Measurements from ENCODE around the gene NEK4. TPM values are rescaled to one million over a fixed set of nuclear protein-coding genes. Genes with fewer than 3 reads are reported as not detected.

Gene NEK4
- total RNA-seq, 1 experiment from 2014 or later, result 22.0 TPM

DNA sequence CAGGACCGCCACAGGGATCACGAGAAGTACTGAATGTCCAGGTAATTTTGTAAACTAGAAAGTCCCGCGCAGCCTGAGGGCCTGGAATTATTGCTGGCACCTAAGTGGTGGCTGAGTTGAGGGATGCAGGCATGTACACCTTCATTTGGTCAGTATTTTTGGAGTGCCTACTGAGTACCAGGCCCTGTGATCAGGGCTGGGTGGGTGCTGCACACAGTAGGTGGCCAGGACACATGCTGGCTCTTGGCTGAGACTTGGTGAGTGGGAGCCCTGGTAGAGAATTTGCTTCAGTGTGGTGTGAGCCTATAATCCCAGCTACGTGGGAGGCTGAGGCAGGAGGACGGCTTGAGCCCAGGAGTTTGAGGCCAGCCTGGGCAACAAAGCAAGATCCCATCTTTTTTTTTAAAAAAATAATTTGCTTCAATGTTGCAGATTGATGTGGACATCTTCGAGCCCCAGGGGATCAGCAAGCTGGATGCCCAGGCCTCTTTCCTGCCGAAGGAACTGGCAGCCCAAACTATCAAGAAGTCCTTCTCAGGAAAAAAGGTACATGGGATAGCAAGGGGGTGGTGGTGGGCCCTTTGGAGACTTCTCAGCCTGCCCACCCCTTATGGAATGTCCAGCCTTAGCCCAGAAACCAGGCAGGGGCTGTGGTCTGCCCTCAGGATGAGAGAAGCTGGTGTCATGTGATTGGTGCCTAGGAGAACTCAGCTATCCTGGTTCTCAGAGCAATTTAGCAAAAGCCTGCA is 9.3 kb upstream of the NEK4 start:
- TF ChIP-seq, protein P1, sequence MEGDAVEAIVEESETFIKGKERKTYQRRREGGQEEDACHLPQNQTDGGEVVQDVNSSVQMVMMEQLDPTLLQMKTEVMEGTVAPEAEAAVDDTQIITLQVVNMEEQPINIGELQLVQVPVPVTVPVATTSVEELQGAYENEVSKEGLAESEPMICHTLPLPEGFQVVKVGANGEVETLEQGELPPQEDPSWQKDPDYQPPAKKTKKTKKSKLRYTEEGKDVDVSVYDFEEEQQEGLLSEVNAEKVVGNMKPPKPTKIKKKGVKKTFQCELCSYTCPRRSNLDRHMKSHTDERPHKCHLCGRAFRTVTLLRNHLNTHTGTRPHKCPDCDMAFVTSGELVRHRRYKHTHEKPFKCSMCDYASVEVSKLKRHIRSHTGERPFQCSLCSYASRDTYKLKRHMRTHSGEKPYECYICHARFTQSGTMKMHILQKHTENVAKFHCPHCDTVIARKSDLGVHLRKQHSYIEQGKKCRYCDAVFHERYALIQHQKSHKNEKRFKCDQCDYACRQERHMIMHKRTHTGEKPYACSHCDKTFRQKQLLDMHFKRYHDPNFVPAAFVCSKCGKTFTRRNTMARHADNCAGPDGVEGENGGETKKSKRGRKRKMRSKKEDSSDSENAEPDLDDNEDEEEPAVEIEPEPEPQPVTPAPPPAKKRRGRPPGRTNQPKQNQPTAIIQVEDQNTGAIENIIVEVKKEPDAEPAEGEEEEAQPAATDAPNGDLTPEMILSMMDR (conservative IDR thresholded peaks at IDR 0.05; ENCODE audit: low read depth, low read length), result no peak
- no peak for TF ChIP-seq EZH2 (IDR thresholded peaks at IDR 0.05; ENCODE audit: borderline replicate concordance, low read depth, low read length, poor library complexity, severe bottlenecking)
- CTCF ChIA-PET, result no interaction called here
- Histone ChIP-seq H3K4me3 (ENCODE audit: low read depth, low read length, poor library complexity, severe bottlenecking) (no peak overlapping the region), H3K9me3 (ENCODE audit: low read depth, low read length, poor library complexity, severe bottlenecking) (no peaks in the 10 kb centered on the region), H3K27me3 (replicated peaks; ENCODE audit: insufficient read depth, low read depth, low read length, poor library complexity) (no peaks in the 10 kb centered on the region), H3K4me1 (ENCODE audit: insufficient read depth, low read length, poor library complexity, severe bottlenecking) (no peaks in the 10 kb centered on the region), H3K36me3 (ENCODE audit: insufficient read depth, low read length, poor library complexity, severe bottlenecking) (no peaks in the 10 kb centered on the region), H3K27ac (ENCODE audit: low read depth, low read length, poor library complexity, severe bottlenecking) (no peak overlapping the region)
- no TSS peak for BruUV-seq (replicated peaks)
- DNase-seq (ENCODE audit: low spot score), result no peak
- POLR2A ChIA-PET (ENCODE audit: low non-redundant PET), result no interaction called here
- intact Hi-C loops (cut with micrococcal nuclease; ENCODE audit: unreplicated experiment), result no loop called here

DNA sequence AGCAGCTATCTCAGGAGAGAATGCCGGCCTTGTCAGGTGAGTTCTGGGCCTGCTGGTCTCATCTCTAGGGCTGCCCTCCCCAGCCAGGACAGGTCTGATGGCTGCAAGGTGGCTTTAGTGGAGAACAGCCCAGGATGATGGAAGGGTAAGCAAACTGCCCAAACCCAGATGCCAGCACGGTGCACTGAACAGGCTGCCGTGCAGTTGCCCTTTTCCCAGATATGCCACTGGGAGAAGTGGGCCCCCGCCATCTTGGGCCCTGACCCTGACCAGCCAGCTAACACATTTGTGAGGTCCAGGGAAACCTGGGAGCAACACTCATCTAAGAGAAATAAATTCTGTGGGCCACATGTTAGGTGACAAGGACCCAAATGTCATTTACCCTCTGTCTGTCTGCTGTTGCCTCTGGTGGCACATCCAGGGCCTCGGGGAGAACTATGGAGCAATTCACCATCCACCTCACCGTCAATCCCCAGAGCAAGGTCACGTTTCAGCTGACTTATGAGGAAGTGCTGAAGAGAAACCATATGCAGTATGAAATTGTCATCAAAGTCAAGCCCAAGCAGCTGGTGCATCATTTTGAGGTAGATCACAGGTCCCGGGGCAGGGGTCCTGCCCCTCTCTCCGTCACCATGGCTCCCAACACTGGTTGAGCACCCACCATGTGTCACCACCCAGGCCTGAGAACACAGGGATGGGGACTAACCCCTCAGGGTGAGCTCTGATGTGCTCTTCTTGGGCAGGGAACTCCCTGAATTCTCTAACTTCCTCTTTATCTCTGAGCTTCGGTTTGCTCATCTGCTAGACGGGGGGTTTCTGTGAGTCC is 8.5 kb upstream of the NEK4 start:
- TF ChIP-seq, protein P1 (conservative IDR thresholded peaks at IDR 0.05; ENCODE audit: low read depth, low read length), result no peak
- Histone ChIP-seq H3K27me3 (replicated peaks; ENCODE audit: insufficient read depth, low read depth, low read length, poor library complexity) (no peaks in the 10 kb centered on the region), H3K27ac (ENCODE audit: low read depth, low read length, poor library complexity, severe bottlenecking) (no peak overlapping the region), H3K9me3 (ENCODE audit: low read depth, low read length, poor library complexity, severe bottlenecking) (no peaks in the 10 kb centered on the region), H3K4me3 (ENCODE audit: low read depth, low read length, poor library complexity, severe bottlenecking) (no peak overlapping the region), H3K4me1 (ENCODE audit: insufficient read depth, low read length, poor library complexity, severe bottlenecking) (no peaks in the 10 kb centered on the region), H3K36me3 (ENCODE audit: insufficient read depth, low read length, poor library complexity, severe bottlenecking) (no peaks in the 10 kb centered on the region)
- DNase-seq (ENCODE audit: low spot score), result no peak
- ChIA-PET CTCF (no interaction called here), POLR2A (ENCODE audit: low non-redundant PET) (no interaction called here)
- BruUV-seq (replicated peaks), result no TSS peak
- intact Hi-C loops (cut with micrococcal nuclease; ENCODE audit: unreplicated experiment), result no loop called here

DNA sequence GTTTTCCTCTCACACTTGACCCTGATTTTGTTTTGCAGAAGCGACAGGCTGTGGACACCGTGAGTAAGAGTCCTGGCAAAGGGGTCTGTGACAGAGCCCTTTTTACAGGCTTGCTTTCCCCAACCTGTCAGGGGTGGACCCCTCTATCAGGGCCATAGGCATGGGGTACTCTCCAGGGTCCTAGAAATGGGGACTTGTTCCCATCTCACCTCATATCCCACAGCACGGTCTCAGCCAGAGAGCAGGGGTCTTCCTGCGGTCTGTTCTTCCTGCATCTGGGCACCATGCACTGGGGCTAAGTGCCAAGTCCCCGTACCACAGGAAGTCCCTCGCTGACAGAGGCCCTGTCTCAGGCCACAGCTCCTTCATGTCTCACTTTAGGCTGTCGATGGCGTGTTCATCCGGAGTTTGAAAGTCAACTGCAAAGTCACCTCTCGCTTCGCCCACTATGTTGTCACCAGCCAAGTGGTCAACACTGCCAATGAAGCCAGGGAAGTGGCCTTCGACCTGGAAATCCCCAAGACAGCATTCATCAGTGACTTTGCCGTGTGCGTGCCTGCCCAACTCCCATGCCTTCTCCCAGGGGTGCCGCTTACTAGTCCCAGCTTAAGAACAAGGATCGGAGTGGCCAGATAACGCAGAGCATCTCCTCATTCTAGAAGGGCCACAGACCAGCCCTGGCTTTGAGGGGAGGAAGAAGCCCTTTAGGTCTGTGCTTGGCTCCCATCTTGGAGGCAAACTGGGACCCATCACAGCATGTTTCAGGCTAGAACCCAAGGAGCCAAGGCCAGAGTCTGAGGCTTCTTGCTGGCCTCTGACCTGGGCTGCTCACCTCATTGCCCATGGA is 7.4 kb upstream of the NEK4 start:
- no peak for DNase-seq (ENCODE audit: low spot score)
- TF ChIP-seq, protein P1 (conservative IDR thresholded peaks at IDR 0.05; ENCODE audit: low read depth, low read length), result no peak
- no peak for TF ChIP-seq EZH2 (IDR thresholded peaks at IDR 0.05; ENCODE audit: borderline replicate concordance, low read depth, low read length, poor library complexity, severe bottlenecking)
- Histone ChIP-seq H3K27me3 (replicated peaks; ENCODE audit: insufficient read depth, low read depth, low read length, poor library complexity) (no peaks in the 10 kb centered on the region), H3K9me3 (ENCODE audit: low read depth, low read length, poor library complexity, severe bottlenecking) (no peaks in the 10 kb centered on the region), H3K36me3 (ENCODE audit: insufficient read depth, low read length, poor library complexity, severe bottlenecking) (no peaks in the 10 kb centered on the region), H3K4me1 (ENCODE audit: insufficient read depth, low read length, poor library complexity, severe bottlenecking) (no peaks in the 10 kb centered on the region), H3K4me3 (ENCODE audit: low read depth, low read length, poor library complexity, severe bottlenecking) (no peak overlapping the region), H3K27ac (ENCODE audit: low read depth, low read length, poor library complexity, severe bottlenecking) (no peak overlapping the region)
- BruUV-seq (replicated peaks), result no TSS peak
- intact Hi-C loops (cut with micrococcal nuclease; ENCODE audit: unreplicated experiment), result no loop called here
- CTCF ChIA-PET, result no interaction called here
- POLR2A ChIA-PET (ENCODE audit: low non-redundant PET), result no interaction called here
